Stimulated activated CD4-positive, alpha-beta T cell treated with anti-CD3 and anti-CD28 coated beads, Interleukin-15, amount 100 ng/mL, for 1 hour (primary cell): ENCODE data around the gene CYREN.
"Not testable (repeated sequence)": the region's sequence is repeated elsewhere in the genome, so short reads cannot be mapped to it uniquely, and the experiment has no call there.

Source experiments
- DNase-seq, 2 donors: peaks; one replicate each; pipeline ENCODE4 v3.0.0-alpha.2; 2020; ENCODE audit warnings: low read depth in 1 of 2, low spot score in 1 of 2

The CYREN gene

GRCh38 chr7:135179321-135179925, 8.9 kb upstream of the CYREN start:
- no peak for DNase-seq

- no peak for DNase-seq
Measured at GRCh38 chr7:135178364-135178763, 7.9 kb upstream of the CYREN start.

- no peak for DNase-seq
Measured at GRCh38 chr7:135177028-135177696, 6.7 kb upstream of the CYREN start.

- no peak for DNase-seq
Measured at GRCh38 chr7:135175931-135176330, 5.4 kb upstream of the CYREN start.

GRCh38 chr7:135174941-135175340, 4.4 kb upstream of the CYREN start:
- DNase-seq = no peak

GRCh38 chr7:135173916-135174315, 3.4 kb upstream of the CYREN start:
- DNase-seq = not testable (repeated sequence)

GRCh38 chr7:135171581-135172291, 1.2 kb upstream of the CYREN start:
- not testable (repeated sequence) for DNase-seq

GRCh38 chr7:135170998-135171481, 533 bp upstream of the CYREN start:
- not testable (repeated sequence) for DNase-seq

GRCh38 chr7:135169964-135170273, 588 bp downstream of the CYREN start:
- DNase-seq = peak in 1 of 2 donors; percentile 14

- peak in 1 of 2 donors; percentile 29 for DNase-seq
Measured at GRCh38 chr7:135169141-135169963, 1.2 kb downstream of the CYREN start.

- no peak for DNase-seq
Measured at GRCh38 chr7:135168489-135169140, 1.9 kb downstream of the CYREN start.

- no peak for DNase-seq
Measured at GRCh38 chr7:135168001-135168400, 2.5 kb downstream of the CYREN start.

- no peak for DNase-seq
Measured at GRCh38 chr7:135167365-135167917, 3.1 kb downstream of the CYREN start.

GRCh38 chr7:135166338-135166990, 4.0 kb downstream of the CYREN start:
- DNase-seq = no peak

GRCh38 chr7:135165862-135166261, 4.6 kb downstream of the CYREN start:
- no peak for DNase-seq

GRCh38 chr7:135164357-135165061, 6.0 kb downstream of the CYREN start:
- DNase-seq = no peak

- DNase-seq = no peak
Measured at GRCh38 chr7:135162382-135163001, 8.0 kb downstream of the CYREN start.

GRCh38 chr7:135161669-135162068, 8.8 kb downstream of the CYREN start:
- no peak for DNase-seq
